ENCODE measurements around the gene ITSN1.
A peak's percentile ranks its signal among the peaks of the same experiment; 100 is the strongest.
"Not testable (repeated sequence)": the region's sequence is repeated elsewhere in the genome, so short reads cannot be mapped to it uniquely, and the experiment has no call there.

ITSN1 gene

DNA sequence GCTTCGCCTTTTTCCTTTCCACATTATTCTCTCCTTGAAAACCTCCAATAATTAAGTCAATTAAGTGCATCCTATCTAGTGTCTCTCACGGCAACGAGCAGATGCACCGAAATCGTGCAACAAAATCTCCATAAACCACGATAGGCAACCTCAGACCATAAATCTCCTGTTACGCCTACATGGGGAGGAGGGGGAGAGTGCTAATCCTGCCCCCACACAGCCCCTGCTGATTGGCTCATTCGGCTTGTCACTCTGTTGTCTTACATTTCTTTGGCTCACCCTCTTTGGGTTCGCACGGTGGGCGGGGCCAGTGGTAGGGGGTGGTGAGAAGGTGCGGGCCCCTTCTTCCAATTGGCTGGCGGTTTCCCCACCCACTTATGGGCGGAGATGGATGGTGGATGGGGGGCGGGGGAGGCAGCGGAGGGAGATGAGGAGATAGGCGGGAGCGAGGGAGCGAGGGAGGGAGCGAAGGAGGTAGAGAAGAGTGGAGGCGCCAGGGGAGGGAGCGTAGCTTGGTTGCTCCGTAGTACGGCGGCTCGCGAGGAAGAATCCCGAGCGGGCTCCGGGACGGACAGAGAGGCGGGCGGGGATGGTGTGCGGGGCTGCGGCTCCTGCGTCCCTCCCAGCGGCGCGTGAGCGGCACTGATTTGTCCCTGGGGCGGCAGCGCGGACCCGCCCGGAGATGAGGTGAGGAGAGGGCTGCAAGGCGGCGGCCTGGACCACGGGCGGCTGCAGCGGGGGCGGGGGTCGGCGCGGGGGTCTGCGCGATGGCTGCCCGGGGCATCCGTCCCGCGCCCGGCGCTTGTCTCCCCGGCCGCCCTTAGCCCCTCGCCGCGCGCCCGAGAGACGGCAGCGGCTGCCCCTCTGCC lies at the start of gene ITSN1:
ITSN1 (plus strand) TSS at position 475 of the 869 bp plus-strand sequence. CDS start 76,328 bp downstream, outside the sequence.
- CTCF ChIA-PET, result interaction anchor here (1.5 kb wide), 1 partner anchor 36 kb away, joined by 5 read pairs; no protein-coding TSS in a partner anchor
- DNase-seq (ENCODE audit: extremely low spot score), result peak; percentile 97
- TF ChIP-seq, protein P1, sequence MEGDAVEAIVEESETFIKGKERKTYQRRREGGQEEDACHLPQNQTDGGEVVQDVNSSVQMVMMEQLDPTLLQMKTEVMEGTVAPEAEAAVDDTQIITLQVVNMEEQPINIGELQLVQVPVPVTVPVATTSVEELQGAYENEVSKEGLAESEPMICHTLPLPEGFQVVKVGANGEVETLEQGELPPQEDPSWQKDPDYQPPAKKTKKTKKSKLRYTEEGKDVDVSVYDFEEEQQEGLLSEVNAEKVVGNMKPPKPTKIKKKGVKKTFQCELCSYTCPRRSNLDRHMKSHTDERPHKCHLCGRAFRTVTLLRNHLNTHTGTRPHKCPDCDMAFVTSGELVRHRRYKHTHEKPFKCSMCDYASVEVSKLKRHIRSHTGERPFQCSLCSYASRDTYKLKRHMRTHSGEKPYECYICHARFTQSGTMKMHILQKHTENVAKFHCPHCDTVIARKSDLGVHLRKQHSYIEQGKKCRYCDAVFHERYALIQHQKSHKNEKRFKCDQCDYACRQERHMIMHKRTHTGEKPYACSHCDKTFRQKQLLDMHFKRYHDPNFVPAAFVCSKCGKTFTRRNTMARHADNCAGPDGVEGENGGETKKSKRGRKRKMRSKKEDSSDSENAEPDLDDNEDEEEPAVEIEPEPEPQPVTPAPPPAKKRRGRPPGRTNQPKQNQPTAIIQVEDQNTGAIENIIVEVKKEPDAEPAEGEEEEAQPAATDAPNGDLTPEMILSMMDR (IDR thresholded peaks at IDR 0.05; ENCODE audit: control extremely low read depth, extremely low read depth, low read depth, missing control alignments), result no peak
- POLR2A ChIA-PET, result no interaction called here

GRCh38 chr21:33598051-33598450 lies 44.2 kb upstream of the ITSN1 start:
- CTCF ChIA-PET, result interaction anchor here (1.1 to 2.3 kb wide), 2 partner anchors 8 to 9 kb away, joined by 6 to 11 read pairs; partner anchors contain the start of gene DONSON
- TF ChIP-seq, protein P1 (IDR thresholded peaks at IDR 0.05; ENCODE audit: control extremely low read depth, extremely low read depth, low read depth, missing control alignments), result no peak
- POLR2A ChIA-PET, result no interaction called here
- no peak for DNase-seq (ENCODE audit: extremely low spot score)

GRCh38 chr21:33608559-33608958 lies 33.7 kb upstream of the ITSN1 start:
- ChIA-PET CTCF (interaction anchor here (0.7 to 3.3 kb wide), 2 partner anchors 108 to 412 kb away, joined by 3 to 10 read pairs; no protein-coding TSS in a partner anchor), POLR2A (no interaction called here)
- no peak for DNase-seq (ENCODE audit: extremely low spot score)
- TF ChIP-seq, protein P1 (IDR thresholded peaks at IDR 0.05; ENCODE audit: control extremely low read depth, extremely low read depth, low read depth, missing control alignments), result no peak

- POLR2A ChIA-PET, result no interaction called here
- no peak for DNase-seq (ENCODE audit: extremely low spot score)
- CTCF ChIA-PET, result interaction anchor here (1.3 kb wide), 1 partner anchor 411 kb away, joined by 3 read pairs; no protein-coding TSS in a partner anchor
- TF ChIP-seq, protein P1 (IDR thresholded peaks at IDR 0.05; ENCODE audit: control extremely low read depth, extremely low read depth, low read depth, missing control alignments), result no peak
Measured at GRCh38 chr21:33611006-33611744, 31.1 kb upstream of the ITSN1 start.

DNA sequence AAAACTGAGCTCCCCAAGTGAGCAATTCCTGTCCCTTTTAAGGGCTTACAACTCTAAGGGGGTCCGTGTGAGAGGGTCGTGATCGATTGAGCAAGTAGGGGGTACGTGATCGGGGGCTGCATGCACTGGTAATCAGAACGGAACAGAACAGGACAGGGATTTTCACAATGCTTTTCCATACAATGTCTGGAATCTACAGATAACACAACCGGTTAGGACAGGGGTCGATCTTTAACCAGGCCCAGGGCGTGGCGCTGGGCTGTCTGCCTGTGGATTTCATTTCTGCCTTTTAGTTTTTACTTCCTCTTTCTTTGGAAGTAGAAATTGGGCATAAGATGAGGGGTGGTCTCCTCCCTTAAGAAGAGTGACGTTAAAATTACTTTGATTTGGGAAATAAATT lies 24.7 kb upstream of the ITSN1 start:
- DNase-seq (ENCODE audit: extremely low spot score); POLR2A ChIA-PET; CTCF ChIA-PET: not testable (repeated sequence)

- TF ChIP-seq, protein P1 (IDR thresholded peaks at IDR 0.05; ENCODE audit: control extremely low read depth, extremely low read depth, low read depth, missing control alignments), result no peak
- ChIA-PET CTCF (interaction anchor here (2.1 kb wide), 1 partner anchor 12 kb away, joined by 9 read pairs; no protein-coding TSS in a partner anchor), POLR2A (no interaction called here)
- no peak for DNase-seq (ENCODE audit: extremely low spot score)
Measured at GRCh38 chr21:33618407-33618806, 23.9 kb upstream of the ITSN1 start.

Measured in GM10248 (cell line).